Kidney epithelial cell (primary cell): ENCODE measurements around the gene SHISA9. TPM values are rescaled to one million over a fixed set of nuclear protein-coding genes. Genes with fewer than 3 reads are reported as not detected.

Experiments
- DNase-seq: peaks from one replicate; pipeline ENCODE4 v3.0.0-alpha.2; 2010; ENCODE audit warnings: low read depth
- H3K27me3 ChIP-seq: 2 replicates; pipeline ENCODE4 v1.6.0; 2011; ENCODE audit warnings: low read length; ENCODE audit not compliant: control insufficient read depth, insufficient read depth
- H3K36me3 ChIP-seq: 2 replicates; pipeline ENCODE4 v1.5.1; 2011; ENCODE audit warnings: low read length; ENCODE audit not compliant: control insufficient read depth, insufficient read depth
- H3K4me3 ChIP-seq: 2 replicates; pipeline ENCODE4 v1.5.1; 2011; ENCODE audit warnings: low read depth, mild to moderate bottlenecking, control low read depth, low read length
- total RNA-seq: library from RNA; depleted of rRNA; stranded (reverse); fragments of >200 nt; gene quantifications from 2 replicates; pipeline ENCODE4 v1.2.3, GENCODE V29; 2015
- TF ChIP-seq, protein P1 (sequence below): IDR thresholded peaks from 2 replicates; pipeline ENCODE4 v1.5.1; 2011; ENCODE audit warnings: mild to moderate bottlenecking, moderate library complexity, low read length, control low read depth, inconsistent platforms; ENCODE audit not compliant: insufficient read depth, poor library complexity, severe bottlenecking

The SHISA9 gene
- total RNA-seq, 1 donor from 2014 or later: 32.8 TPM

DNA sequence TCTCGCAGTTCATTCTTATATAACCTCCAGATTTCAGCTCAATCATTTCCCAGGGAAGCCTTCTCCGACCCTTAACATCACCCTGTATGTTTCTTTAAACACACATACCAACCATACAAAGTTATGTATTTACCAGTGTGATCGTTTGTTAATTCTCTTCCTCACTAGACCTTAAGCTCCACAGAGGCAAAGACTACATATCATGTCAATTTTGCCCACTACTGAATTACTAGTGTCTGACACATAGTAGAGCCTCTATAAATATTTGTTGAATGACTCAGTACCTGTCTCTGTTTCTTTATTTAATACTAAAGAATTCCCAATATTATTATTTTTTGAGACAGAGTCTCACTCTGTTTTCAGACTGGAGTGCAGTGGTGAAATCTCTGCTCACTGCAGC is 137.2 kb downstream of the SHISA9 start:
- no peak overlapping the region for H3K4me3 ChIP-seq
- no peak for DNase-seq
- TF ChIP-seq, protein P1, sequence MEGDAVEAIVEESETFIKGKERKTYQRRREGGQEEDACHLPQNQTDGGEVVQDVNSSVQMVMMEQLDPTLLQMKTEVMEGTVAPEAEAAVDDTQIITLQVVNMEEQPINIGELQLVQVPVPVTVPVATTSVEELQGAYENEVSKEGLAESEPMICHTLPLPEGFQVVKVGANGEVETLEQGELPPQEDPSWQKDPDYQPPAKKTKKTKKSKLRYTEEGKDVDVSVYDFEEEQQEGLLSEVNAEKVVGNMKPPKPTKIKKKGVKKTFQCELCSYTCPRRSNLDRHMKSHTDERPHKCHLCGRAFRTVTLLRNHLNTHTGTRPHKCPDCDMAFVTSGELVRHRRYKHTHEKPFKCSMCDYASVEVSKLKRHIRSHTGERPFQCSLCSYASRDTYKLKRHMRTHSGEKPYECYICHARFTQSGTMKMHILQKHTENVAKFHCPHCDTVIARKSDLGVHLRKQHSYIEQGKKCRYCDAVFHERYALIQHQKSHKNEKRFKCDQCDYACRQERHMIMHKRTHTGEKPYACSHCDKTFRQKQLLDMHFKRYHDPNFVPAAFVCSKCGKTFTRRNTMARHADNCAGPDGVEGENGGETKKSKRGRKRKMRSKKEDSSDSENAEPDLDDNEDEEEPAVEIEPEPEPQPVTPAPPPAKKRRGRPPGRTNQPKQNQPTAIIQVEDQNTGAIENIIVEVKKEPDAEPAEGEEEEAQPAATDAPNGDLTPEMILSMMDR: no peak
- H3K36me3 ChIP-seq: no peaks in the 10 kb centered on the region
- H3K27me3 ChIP-seq: no peaks in the 10 kb centered on the region

DNA sequence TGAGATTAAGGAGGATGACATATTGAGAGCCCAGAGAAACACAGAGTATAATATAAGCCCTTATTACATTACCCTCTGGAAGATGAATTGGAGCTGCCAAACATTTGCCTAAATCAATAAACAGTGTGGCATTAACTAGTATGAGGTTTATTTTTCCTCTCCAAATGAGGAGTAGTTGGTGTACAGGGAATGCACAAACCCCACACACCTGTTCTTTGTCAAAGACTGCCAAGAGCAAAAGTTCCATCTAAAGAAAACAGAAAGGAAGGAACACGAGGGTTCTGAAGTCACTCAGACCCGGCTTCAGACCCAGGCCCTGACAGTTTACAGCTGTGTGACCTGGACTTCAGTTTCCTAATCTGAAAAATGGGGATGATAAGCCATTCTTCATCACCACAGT is 138.1 kb downstream of the SHISA9 start:
- no peaks in the 10 kb centered on the region for H3K36me3 ChIP-seq
- no peak for DNase-seq
- TF ChIP-seq, protein P1: no peak

DNA sequence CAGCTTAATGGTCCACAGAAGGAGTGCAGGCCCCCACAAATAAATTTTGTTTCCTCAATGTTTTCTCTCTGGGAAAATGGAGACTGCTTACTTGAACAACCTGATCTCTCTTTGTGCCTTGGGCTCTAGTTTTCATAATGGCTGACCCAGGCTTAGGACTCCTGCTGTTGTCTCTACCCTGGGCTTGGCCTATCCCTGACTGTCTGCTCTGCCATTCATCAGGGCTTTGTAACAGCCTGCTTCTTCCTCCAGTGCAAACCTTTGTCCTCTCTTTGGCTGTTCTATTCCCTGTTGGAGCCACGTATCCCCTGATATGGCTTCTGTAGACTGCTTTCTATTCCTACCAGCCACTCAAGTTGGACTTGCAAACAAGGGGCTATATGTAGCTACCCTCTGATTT is 139.8 kb downstream of the SHISA9 start:
- H3K36me3 ChIP-seq: no peaks in the 10 kb centered on the region
- no peak overlapping the region for H3K4me3 ChIP-seq
- no peaks in the 10 kb centered on the region for H3K27me3 ChIP-seq
- TF ChIP-seq, protein P1: no peak
- no peak for DNase-seq

More for the DNA sequence above, 138.1 kb downstream of the SHISA9 start:
- Histone ChIP-seq H3K27me3 (no peaks in the 10 kb centered on the region), H3K4me3 (no peak overlapping the region)

DNA sequence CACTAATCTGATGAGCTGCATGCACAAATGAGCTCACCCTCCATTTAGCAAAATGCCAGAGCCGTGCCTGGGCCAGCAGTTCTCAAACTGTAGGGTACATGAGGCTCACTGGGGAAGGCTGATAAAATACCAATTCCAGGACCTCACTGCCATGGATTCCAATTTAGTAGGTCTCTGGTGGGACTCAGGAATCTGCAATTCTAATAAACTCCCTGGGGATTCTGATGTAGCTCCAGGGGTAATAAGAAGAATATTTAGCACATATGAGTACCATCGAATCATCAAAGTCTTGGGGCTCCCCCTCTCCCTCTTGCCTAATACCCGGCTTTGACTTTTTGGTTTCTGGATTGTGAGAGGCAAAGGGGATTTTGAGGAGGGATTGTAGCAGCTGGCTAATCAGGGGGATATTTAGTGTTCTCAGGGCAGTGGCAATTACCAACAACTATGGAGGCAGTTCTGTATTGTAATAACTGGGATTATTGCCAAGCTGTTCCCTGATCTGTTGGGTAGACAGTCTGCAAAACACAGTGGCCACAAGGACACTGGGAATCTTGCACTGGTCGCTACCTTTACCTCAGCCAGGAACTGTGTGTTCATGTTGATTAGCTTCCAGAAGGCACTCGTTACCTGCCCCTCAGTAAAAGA is 140.4 kb downstream of the SHISA9 start:
- Histone ChIP-seq H3K36me3 (no peaks in the 10 kb centered on the region), H3K27me3 (no peaks in the 10 kb centered on the region), H3K4me3 (no peak overlapping the region)
- DNase-seq: no peak
- TF ChIP-seq, protein P1: no peak

DNA sequence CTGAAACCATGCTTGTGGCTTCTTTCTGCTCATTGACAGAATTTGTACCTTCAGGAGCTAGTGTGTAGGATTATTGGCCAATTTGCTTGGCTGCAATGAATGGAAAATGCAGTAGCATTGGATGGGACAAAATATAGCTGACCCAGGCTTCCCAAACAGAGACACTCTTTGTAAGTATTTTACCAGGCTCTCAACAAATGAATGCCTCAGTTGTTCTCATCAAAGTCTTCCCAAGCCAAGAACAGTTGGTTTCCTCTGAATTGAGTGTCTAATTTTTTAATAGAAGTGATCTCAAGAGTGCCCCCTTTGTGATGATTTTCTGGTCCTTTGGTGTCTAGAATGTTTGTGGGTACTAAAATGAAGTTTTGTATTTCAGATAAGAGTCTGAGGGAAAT is 140.9 kb downstream of the SHISA9 start:
- DNase-seq: no peak
- TF ChIP-seq, protein P1: no peak
- no peaks in the 10 kb centered on the region for H3K36me3 ChIP-seq
- H3K27me3 ChIP-seq: no peaks in the 10 kb centered on the region
- no peak overlapping the region for H3K4me3 ChIP-seq
